HCT116 (cell line): ENCODE measurements around the gene SAMD4A. TPM values are rescaled to one million over a fixed set of nuclear protein-coding genes. Genes with fewer than 3 reads are reported as not detected.

Source experiments
- ATAC-seq: fragments of 200-7000 bp; cut with Tn5 transposase; 2 replicates; pipeline ENCODE4 v1.9.1; 2020; ENCODE audit warnings: mild to moderate bottlenecking, moderate library complexity
- BruUV-seq: library from RNA; stranded (reverse); fragments of 400-500 nt; replicated peaks from 2 replicates; lab custom pipeline; 2021; lab: Mats Ljungman, UMichigan
- CTCF ChIA-PET: fragments of 300-600 bp; sonication (Branson Sonifier 250); formaldehyde crosslinking; loops from one replicate; lab custom pipeline; 2021; ENCODE audit warnings: antibody characterized with exemption; lab: Charles Lee
- POLR2A ChIA-PET: fragments of 300-600, 350-600 bp; sonication (Branson Sonifier 250); formaldehyde crosslinking; loops from one replicate; lab custom pipeline; 2021; ENCODE audit warnings: antibody characterized with exemption; lab: Charles Lee
- RAD21 ChIA-PET, 2 experiments: fragments of 300-600 bp; sonication (Branson Sonifier 250); formaldehyde crosslinking; loops; one replicate each; lab custom pipeline; 2023; ENCODE audit warnings: low total read pairs in 2 of 2; ENCODE audit not compliant: uncharacterized antibody in 2 of 2, unreplicated experiment in 2 of 2, low non-redundant PET in 1 of 2; lab: Charles Lee
- DNase-seq: peaks from one replicate; pipeline ENCODE4 v3.0.0-alpha.2; 2010; ENCODE audit warnings: low read depth, low spot score
- H2AFZ ChIP-seq: fragments of 200-600 bp; shearing (Covaris generic), sonication (generic); 2 replicates; pipeline ENCODE4 v1.6.1; 2017; ENCODE audit warnings: low read depth, mixed run types, mixed read lengths, antibody characterized with exemption, low read length; ENCODE audit not compliant: poor library complexity, severe bottlenecking
- H3K27ac ChIP-seq: 2 replicates; pipeline ENCODE4 v1.5.1; 2012; ENCODE audit warnings: low read depth, low read length
- H3K27me3 ChIP-seq: fragments of 200-600 bp; sonication (generic); 2 replicates; pipeline ENCODE4 v1.6.1; 2016; ENCODE audit warnings: mixed run types, low read length, mixed read lengths; ENCODE audit not compliant: insufficient read depth
- H3K36me3 ChIP-seq, 2 experiments: fragments of 200-500 bp in 1 of 2; fragments of 200-600 bp in 1 of 2; sonication (Bioruptor generic) in 1 of 2; sonication (generic) in 1 of 2; 2 replicates each; pipeline versions ENCODE4 v1.5.1 to v1.6.1; 2014 to 2016; ENCODE audit warnings: low read length in 2 of 2, inconsistent platforms in 1 of 2, mixed read lengths in 1 of 2, mixed run types in 1 of 2; ENCODE audit not compliant: insufficient read depth in 2 of 2, control insufficient read depth in 1 of 2
- H3K4me1 ChIP-seq, 2 experiments: fragments of 200-600 bp in 1 of 2; sonication (generic) in 1 of 2; 2 replicates each; pipeline versions ENCODE4 v1.5.1 to v1.6.1; 2012 to 2017; ENCODE audit warnings: low read length in 2 of 2, inconsistent platforms in 1 of 2, mild to moderate bottlenecking in 1 of 2, mixed read lengths in 1 of 2, mixed run types in 1 of 2, moderate library complexity in 1 of 2; ENCODE audit not compliant: insufficient read depth in 2 of 2, control insufficient read depth in 1 of 2
- H3K4me2 ChIP-seq: fragments of 200-600 bp; sonication (generic); 2 replicates; pipeline ENCODE4 v1.6.1; 2017; ENCODE audit warnings: mixed run types, low read length, mixed read lengths
- H3K4me3 ChIP-seq, 2 experiments: fragments of 200-600 bp in 1 of 2; sonication (generic) in 1 of 2; replicated peaks in 1 of 2; 2 replicates each; pipeline ENCODE4 v1.5.1; 2011 to 2016; ENCODE audit warnings: low read length in 2 of 2, control low read depth in 1 of 2, low read depth in 1 of 2, mild to moderate bottlenecking in 1 of 2, mixed read lengths in 1 of 2, mixed run types in 1 of 2
- H3K79me2 ChIP-seq: fragments of 200-600 bp; sonication (generic); 2 replicates; pipeline ENCODE4 v1.6.1; 2017; ENCODE audit warnings: mild to moderate bottlenecking, mixed run types, low read length, moderate library complexity, mixed read lengths; ENCODE audit not compliant: insufficient read depth
- H3K9ac ChIP-seq: fragments of 200-600 bp; sonication (generic); 2 replicates; pipeline ENCODE4 v1.6.1; 2016; ENCODE audit warnings: low read length, mixed read lengths
- H3K9me2 ChIP-seq: fragments of 200-600 bp; sonication (generic), shearing (Covaris generic); 2 replicates; pipeline ENCODE4 v1.6.1; 2017; ENCODE audit warnings: mixed run types, mild to moderate bottlenecking, moderate library complexity; ENCODE audit not compliant: insufficient read depth
- H3K9me3 ChIP-seq, 2 experiments: fragments of 200-500 bp in 1 of 2; fragments of 200-600 bp in 1 of 2; sonication (Bioruptor generic) in 1 of 2; sonication (generic) in 1 of 2; 2 replicates each; pipeline ENCODE4 v1.6.1; 2014 to 2017; ENCODE audit warnings: low read length in 2 of 2, mixed read lengths in 2 of 2, inconsistent platforms in 1 of 2, low read depth in 1 of 2, mild to moderate bottlenecking in 1 of 2, mixed run types in 1 of 2, moderate library complexity in 1 of 2; ENCODE audit not compliant: control insufficient read depth in 1 of 2, insufficient read depth in 1 of 2
- H4K20me1 ChIP-seq: fragments of 200-600 bp; sonication (generic), shearing (Covaris generic); 2 replicates; pipeline ENCODE4 v1.6.1; 2017; ENCODE audit warnings: mixed run types, mild to moderate bottlenecking, moderate library complexity; ENCODE audit not compliant: insufficient read depth
- ATF3 ChIP-seq: IDR thresholded peaks from 2 replicates; pipeline ENCODE4 v1.6.1; 2012
- CEBPB ChIP-seq: IDR thresholded peaks from 2 replicates; pipeline ENCODE4 v1.6.1; 2012; ENCODE audit warnings: low read depth
- CTCF ChIP-seq, 3 experiments: fragments of 200-600 bp in 1 of 3; sonication (generic) in 1 of 3; IDR thresholded peaks in 2 of 3; conservative IDR thresholded peaks in 1 of 3; 2 replicates each; pipeline ENCODE4 v1.5.1; 2012 to 2017; ENCODE audit warnings: low read depth in 2 of 3, low read length in 2 of 3, antibody characterized with exemption in 1 of 3, borderline replicate concordance in 1 of 3, control low read depth in 1 of 3, mild to moderate bottlenecking in 1 of 3, mixed read lengths in 1 of 3, mixed run types in 1 of 3, moderate library complexity in 1 of 3; ENCODE audit not compliant: insufficient read depth in 1 of 3
- EGR1 ChIP-seq: IDR thresholded peaks from 2 replicates; pipeline ENCODE4 v1.6.1; 2012; ENCODE audit warnings: low read depth
- ELF1 ChIP-seq: IDR thresholded peaks from 2 replicates; pipeline ENCODE4 v1.6.1; 2012; ENCODE audit warnings: low read depth, borderline replicate concordance
- EZH2 ChIP-seq: fragments of 200-600 bp; sonication (generic); IDR thresholded peaks from 2 replicates; pipeline ENCODE4 v1.6.1; 2017; ENCODE audit warnings: antibody characterized with exemption, mixed run types
- EZH2phosphoT487 ChIP-seq: fragments of 200-600 bp; IDR thresholded peaks from 2 replicates; pipeline ENCODE4 v1.6.1; 2018; ENCODE audit warnings: antibody characterized with exemption, borderline replicate concordance
- MAX ChIP-seq: IDR thresholded peaks from 2 replicates; pipeline ENCODE4 v1.6.1; 2012
- POLR2A ChIP-seq: IDR thresholded peaks from 2 replicates; pipeline ENCODE4 v1.7.0; 2011; ENCODE audit warnings: borderline replicate concordance; ENCODE audit not compliant: insufficient read depth, insufficient read length; ENCODE audit errors: extremely low read depth
- POLR2AphosphoS5 ChIP-seq: IDR thresholded peaks from 2 replicates; pipeline ENCODE4 v1.6.1; 2011; ENCODE audit warnings: mild to moderate bottlenecking, low read depth, low read length, moderate library complexity
- RAD21 ChIP-seq: IDR thresholded peaks from 2 replicates; pipeline ENCODE4 v1.6.1; 2012; ENCODE audit warnings: low read depth, mild to moderate bottlenecking
- SIN3A ChIP-seq: IDR thresholded peaks from 2 replicates; pipeline ENCODE4 v1.6.1; 2012; ENCODE audit warnings: low read depth
- SP1 ChIP-seq: IDR thresholded peaks from 2 replicates; pipeline ENCODE4 v1.6.1; 2012; ENCODE audit warnings: low read depth
- SRF ChIP-seq: IDR thresholded peaks from 2 replicates; pipeline ENCODE4 v1.6.1; 2012; ENCODE audit warnings: low read depth
- TCF7L2 ChIP-seq: IDR thresholded peaks from 2 replicates; pipeline ENCODE4 v1.7.0; 2011; ENCODE audit warnings: borderline replicate concordance, inconsistent platforms; ENCODE audit not compliant: insufficient read depth, insufficient read length; ENCODE audit errors: extremely low read depth
- ZFX ChIP-seq: fragments of 450-650 bp; IDR thresholded peaks from 2 replicates; pipeline ENCODE4 v1.6.1; 2017
- intact Hi-C: fragments of 100-400 bp; cut with micrococcal nuclease; formaldehyde crosslinking; loops from 2 replicates; pipeline ENCODE4 v1.10.0; 2022
- total RNA-seq: library from RNA; stranded (reverse); gene quantifications from one replicate; pipeline ENCODE4 v1.2.1, GENCODE V29; 2021; ENCODE audit not compliant: unreplicated experiment
- TF ChIP-seq, protein P1 (sequence below): IDR thresholded peaks from 2 replicates; pipeline ENCODE4 v1.6.1; 2012; ENCODE audit warnings: low read depth

Gene SAMD4A
- total RNA-seq, 1 experiment from 2014 or later = 9.0 TPM

DNA sequence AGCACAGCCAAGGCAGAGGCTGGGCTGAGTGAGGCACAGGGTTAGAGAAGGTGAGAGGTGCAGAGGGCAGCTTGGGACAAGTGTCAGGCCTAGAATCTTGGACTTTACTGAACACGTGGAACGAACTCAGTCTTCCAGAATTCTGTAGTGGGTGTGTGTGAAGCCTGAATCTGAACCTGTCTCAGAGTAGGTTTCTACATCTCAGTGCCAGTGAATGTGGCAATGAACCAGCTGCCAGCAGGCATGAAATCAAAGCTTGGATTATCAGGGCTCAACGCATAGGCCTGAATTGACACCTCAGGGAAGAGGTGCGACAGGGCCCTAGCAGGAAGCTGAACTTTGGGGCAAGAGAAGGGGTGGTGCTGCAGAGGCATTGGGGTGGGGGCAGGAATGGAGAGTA, 104.6 kb downstream of the SAMD4A start:
- ATAC-seq (no peak), DNase-seq (no peak)
- CTCF ChIA-PET = no interaction called here
- Histone ChIP-seq H3K79me2 (no peaks in the 10 kb centered on the region; the same call in 1 of the 2 replicates), H2AFZ (no peak overlapping the region), H4K20me1 (no peaks in the 10 kb centered on the region), H3K9me3 (no peaks in the 10 kb centered on the region), H3K9ac (no peak overlapping the region), H3K4me3 (no peak overlapping the region), H3K27me3 (no peaks in the 10 kb centered on the region), H3K36me3 (no peaks in the 10 kb centered on the region), H3K4me2 (no peak overlapping the region), H3K9me2 (no peaks in the 10 kb centered on the region), H3K4me1 (peaks cover 9 to 40% of the 10 kb centered on the region in 2 experiments), H3K27ac (no peak overlapping the region)
- RAD21 ChIA-PET = no interaction called here
- intact Hi-C loops = no loop called here
- TF ChIP-seq EZH2 (no peak), POLR2A (no peak), ATF3 (no peak), CTCF (IDR thresholded peaks at IDR 0.05 in 2 of 3, conservative IDR thresholded peaks at IDR 0.05 in 1 of 3; ENCODE audit: borderline replicate concordance in 1 of 3, insufficient read depth in 1 of 3, low read depth in 2 of 3, low read length in 2 of 3) (no peak), TCF7L2 (no peak), EZH2phosphoT487 (no peak), ZFX (no peak), ELF1 (no peak), CEBPB (no peak), RAD21 (no peak), SRF (no peak), POLR2AphosphoS5 (no peak), EGR1 (no peak), MAX (no peak), SIN3A (no peak), SP1 (no peak)
- TF ChIP-seq, protein P1, sequence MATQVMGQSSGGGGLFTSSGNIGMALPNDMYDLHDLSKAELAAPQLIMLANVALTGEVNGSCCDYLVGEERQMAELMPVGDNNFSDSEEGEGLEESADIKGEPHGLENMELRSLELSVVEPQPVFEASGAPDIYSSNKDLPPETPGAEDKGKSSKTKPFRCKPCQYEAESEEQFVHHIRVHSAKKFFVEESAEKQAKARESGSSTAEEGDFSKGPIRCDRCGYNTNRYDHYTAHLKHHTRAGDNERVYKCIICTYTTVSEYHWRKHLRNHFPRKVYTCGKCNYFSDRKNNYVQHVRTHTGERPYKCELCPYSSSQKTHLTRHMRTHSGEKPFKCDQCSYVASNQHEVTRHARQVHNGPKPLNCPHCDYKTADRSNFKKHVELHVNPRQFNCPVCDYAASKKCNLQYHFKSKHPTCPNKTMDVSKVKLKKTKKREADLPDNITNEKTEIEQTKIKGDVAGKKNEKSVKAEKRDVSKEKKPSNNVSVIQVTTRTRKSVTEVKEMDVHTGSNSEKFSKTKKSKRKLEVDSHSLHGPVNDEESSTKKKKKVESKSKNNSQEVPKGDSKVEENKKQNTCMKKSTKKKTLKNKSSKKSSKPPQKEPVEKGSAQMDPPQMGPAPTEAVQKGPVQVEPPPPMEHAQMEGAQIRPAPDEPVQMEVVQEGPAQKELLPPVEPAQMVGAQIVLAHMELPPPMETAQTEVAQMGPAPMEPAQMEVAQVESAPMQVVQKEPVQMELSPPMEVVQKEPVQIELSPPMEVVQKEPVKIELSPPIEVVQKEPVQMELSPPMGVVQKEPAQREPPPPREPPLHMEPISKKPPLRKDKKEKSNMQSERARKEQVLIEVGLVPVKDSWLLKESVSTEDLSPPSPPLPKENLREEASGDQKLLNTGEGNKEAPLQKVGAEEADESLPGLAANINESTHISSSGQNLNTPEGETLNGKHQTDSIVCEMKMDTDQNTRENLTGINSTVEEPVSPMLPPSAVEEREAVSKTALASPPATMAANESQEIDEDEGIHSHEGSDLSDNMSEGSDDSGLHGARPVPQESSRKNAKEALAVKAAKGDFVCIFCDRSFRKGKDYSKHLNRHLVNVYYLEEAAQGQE = no peak
- no TSS peak for BruUV-seq
- POLR2A ChIA-PET = no interaction called here
